Peyer's patch (tissue), 4 donors: Measurements from ENCODE around the gene SLC5A5. TPM values are rescaled to one million over a fixed set of nuclear protein-coding genes. Genes with fewer than 3 reads are reported as not detected.

Source experiments
- DNase-seq, 3 donors: peaks; one replicate each; pipeline ENCODE4 v3.0.0-alpha.2; 2017 to 2019
- H3K27ac ChIP-seq, 4 donors: fragments of 200-600 bp; sonication (generic); one replicate each; pipeline ENCODE4 v1.5.1; 2016 to 2019
- H3K27me3 ChIP-seq, 2 donors: fragments of 200-600 bp; sonication (generic); one replicate each; pipeline ENCODE4 v1.5.1; 2019
- H3K36me3 ChIP-seq, 3 donors: fragments of 200-600 bp; sonication (generic); one replicate each; pipeline ENCODE4 v1.5.1; 2016 to 2019
- H3K4me1 ChIP-seq, 4 donors: fragments of 200-600 bp; sonication (generic); one replicate each; pipeline ENCODE4 v1.5.1; 2016 to 2019
- H3K4me3 ChIP-seq, 4 donors: fragments of 200-600 bp; sonication (generic); 1 replicate in 3 of 4; 2 replicates in 1 of 4; pipeline ENCODE4 v1.5.1; 2016 to 2019; ENCODE audit warnings: mild to moderate bottlenecking in 1 of 4
- H3K9me3 ChIP-seq, 4 donors: fragments of 200-600 bp; sonication (generic); one replicate each; pipeline ENCODE4 v1.5.1; 2016 to 2019; ENCODE audit warnings: mild to moderate bottlenecking in 1 of 4
- POLR2A ChIP-seq, 2 donors: fragments of 450-650 bp; IDR thresholded peaks; one replicate each; pipeline ENCODE4 v1.5.1; 2017; ENCODE audit warnings: antibody characterized with exemption in 2 of 2, mild to moderate bottlenecking in 2 of 2, moderate library complexity in 2 of 2
- total RNA-seq, 4 donors: library from RNA; depleted of rRNA; stranded (reverse); fragments of >200 nt; gene quantifications; one replicate each; pipeline ENCODE4 v1.1.0, GENCODE V29; 2016
- TF ChIP-seq, protein P1 (sequence below), 6 experiments: fragments of 450-650 bp in 4 of 6; fragments of 200-600 bp in 2 of 6; sonication (generic) in 1 of 6; IDR thresholded peaks; one replicate each; pipeline ENCODE4 v1.5.1; 2017 to 2019; ENCODE audit warnings: antibody characterized with exemption in 6 of 6, mild to moderate bottlenecking in 3 of 6, moderate library complexity in 1 of 6

The SLC5A5 gene
- total RNA-seq, 4 donors from 2014 or later, result not detected

- peaks cover 0 to 5% (median 0%) of the 10 kb centered on the region in 3 donors for H3K36me3 ChIP-seq
- no peaks in the 10 kb centered on the region for H3K9me3 ChIP-seq
- peaks cover 0 to 30% (median 9%) of the 10 kb centered on the region in 4 donors for H3K4me1 ChIP-seq
- H3K27me3 ChIP-seq, result no peaks in the 10 kb centered on the region
- no peak for DNase-seq
- TF ChIP-seq, protein P1, sequence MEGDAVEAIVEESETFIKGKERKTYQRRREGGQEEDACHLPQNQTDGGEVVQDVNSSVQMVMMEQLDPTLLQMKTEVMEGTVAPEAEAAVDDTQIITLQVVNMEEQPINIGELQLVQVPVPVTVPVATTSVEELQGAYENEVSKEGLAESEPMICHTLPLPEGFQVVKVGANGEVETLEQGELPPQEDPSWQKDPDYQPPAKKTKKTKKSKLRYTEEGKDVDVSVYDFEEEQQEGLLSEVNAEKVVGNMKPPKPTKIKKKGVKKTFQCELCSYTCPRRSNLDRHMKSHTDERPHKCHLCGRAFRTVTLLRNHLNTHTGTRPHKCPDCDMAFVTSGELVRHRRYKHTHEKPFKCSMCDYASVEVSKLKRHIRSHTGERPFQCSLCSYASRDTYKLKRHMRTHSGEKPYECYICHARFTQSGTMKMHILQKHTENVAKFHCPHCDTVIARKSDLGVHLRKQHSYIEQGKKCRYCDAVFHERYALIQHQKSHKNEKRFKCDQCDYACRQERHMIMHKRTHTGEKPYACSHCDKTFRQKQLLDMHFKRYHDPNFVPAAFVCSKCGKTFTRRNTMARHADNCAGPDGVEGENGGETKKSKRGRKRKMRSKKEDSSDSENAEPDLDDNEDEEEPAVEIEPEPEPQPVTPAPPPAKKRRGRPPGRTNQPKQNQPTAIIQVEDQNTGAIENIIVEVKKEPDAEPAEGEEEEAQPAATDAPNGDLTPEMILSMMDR (IDR thresholded peaks at IDR 0.05), result no peak
- no peak for TF ChIP-seq POLR2A (IDR thresholded peaks at IDR 0.05)
- H3K4me3 ChIP-seq, result no peak overlapping the region
- no peak overlapping the region for H3K27ac ChIP-seq
Measured at GRCh38 chr19:17843292-17843827, 28.4 kb upstream of the SLC5A5 start.

- H3K27ac ChIP-seq, result no peak overlapping the region
- no peaks in the 10 kb centered on the region for H3K27me3 ChIP-seq
- TF ChIP-seq, protein P1 (IDR thresholded peaks at IDR 0.05), result no peak
- no peak for TF ChIP-seq POLR2A (IDR thresholded peaks at IDR 0.05)
- H3K4me3 ChIP-seq, result no peak overlapping the region
- DNase-seq, result no peak
- peaks cover 0 to 3% (median 0%) of the 10 kb centered on the region in 3 donors for H3K36me3 ChIP-seq
- H3K9me3 ChIP-seq, result no peaks in the 10 kb centered on the region
- peaks cover 0 to 34% (median 12%) of the 10 kb centered on the region in 4 donors for H3K4me1 ChIP-seq
Measured at GRCh38 chr19:17843908-17844490, 27.7 kb upstream of the SLC5A5 start.

DNA sequence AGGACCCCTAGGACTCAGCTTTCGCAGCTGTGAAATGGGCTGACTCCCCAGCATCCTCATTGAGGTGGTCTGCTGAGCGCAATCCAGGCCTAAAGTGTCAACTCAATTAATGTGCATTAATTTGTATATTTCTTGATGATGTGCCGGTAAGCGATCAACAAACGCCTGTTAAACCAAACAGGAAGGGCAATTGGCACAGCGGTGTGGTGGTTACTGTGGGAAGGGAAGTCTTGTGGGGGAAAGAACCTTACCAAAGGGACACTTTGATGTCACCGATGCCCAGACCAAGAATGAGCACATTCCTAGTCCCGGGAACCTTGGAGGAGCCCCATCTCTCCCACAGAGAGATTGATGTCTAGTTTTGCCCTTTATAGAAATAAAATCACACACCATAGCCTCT lies 25.6 kb upstream of the SLC5A5 start:
- Histone ChIP-seq H3K36me3 (no peaks in the 10 kb centered on the region), H3K4me1 (peaks cover 0 to 34% (median 12%) of the 10 kb centered on the region in 4 donors), H3K27ac (peak overlapping the region in 3 of 4 donors; percentile 16 to 99 (median 87)), H3K9me3 (no peaks in the 10 kb centered on the region), H3K27me3 (no peaks in the 10 kb centered on the region), H3K4me3 (peak overlapping the region in 2 of 4 donors; percentile 49 to 70)
- TF ChIP-seq POLR2A (IDR thresholded peaks at IDR 0.05), result no peak
- TF ChIP-seq, protein P1 (IDR thresholded peaks at IDR 0.05), result no peak
- DNase-seq, result peak in 1 of 3 donors; percentile 38

- TF ChIP-seq, protein P1 (IDR thresholded peaks at IDR 0.05), result no peak
- no peak for TF ChIP-seq POLR2A (IDR thresholded peaks at IDR 0.05)
- DNase-seq, result peak; percentile 66 to 89 (median 89)
- Histone ChIP-seq H3K4me1 (peaks cover 0 to 23% (median 10%) of the 10 kb centered on the region in 4 donors), H3K9me3 (no peaks in the 10 kb centered on the region), H3K36me3 (no peaks in the 10 kb centered on the region), H3K27ac (peak within 1 kb of the TSS; percentile 82 to 99 (median 88)), H3K27me3 (no peaks in the 10 kb centered on the region), H3K4me3 (peak within 1 kb of the TSS; percentile 49 to 70 (median 54))
Measured at GRCh38 chr19:17847538-17848366, 24.0 kb upstream of the SLC5A5 start, which contains the start of gene JAK3. TSS of gene JAK3 (minus strand) at chr19:17847982. CDS start at chr19:17844417, 3,565 bp downstream.

DNA sequence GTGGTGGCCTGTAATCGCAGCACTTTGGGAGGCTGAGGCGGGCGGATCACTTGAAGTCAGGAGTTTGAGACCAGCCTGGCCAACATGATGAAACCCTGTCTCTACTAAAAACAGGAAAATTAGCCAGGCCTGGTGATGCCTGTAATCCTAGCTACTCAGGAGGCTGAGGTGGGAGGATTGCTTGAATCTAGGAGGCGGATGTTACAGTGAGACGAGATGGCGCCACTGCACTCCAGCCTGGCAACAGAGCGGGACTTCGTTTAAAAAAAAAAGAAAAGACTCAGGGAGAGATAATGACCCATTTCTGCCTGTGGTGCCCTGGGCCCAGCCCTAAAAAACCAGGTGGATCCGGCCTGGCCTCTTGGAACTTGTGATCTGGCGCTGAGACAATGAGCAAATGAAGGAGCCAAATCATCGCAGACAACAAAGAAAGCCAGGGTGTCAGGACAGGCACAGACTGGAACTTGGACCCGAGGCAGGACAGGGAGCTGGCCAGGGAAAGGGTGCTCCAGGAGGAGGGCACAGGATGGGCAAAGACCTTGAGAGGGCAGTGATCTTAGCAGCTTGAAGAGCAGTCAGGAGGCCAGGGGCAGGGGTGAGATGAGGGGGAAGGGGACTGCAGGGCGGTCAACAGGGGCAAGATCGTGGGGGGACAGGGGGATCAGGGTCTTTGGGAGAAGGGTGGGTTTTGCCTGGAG lies 23.0 kb upstream of the SLC5A5 start:
- no peak overlapping the region for H3K4me3 ChIP-seq
- DNase-seq, result no peak
- H3K36me3 ChIP-seq, result no peaks in the 10 kb centered on the region
- H3K4me1 ChIP-seq, result peaks cover 0 to 23% (median 10%) of the 10 kb centered on the region in 4 donors
- H3K27ac ChIP-seq, result peak overlapping the region; percentile 82 to 99 (median 88)
- no peaks in the 10 kb centered on the region for H3K9me3 ChIP-seq
- TF ChIP-seq POLR2A (IDR thresholded peaks at IDR 0.05), result no peak
- TF ChIP-seq, protein P1 (IDR thresholded peaks at IDR 0.05), result no peak
- no peaks in the 10 kb centered on the region for H3K27me3 ChIP-seq
